DMS114 treated with DMSO at 0.1 percent for 48 hours (cell line): ENCODE results near the gene RXYLT1.
A peak's percentile ranks its signal among the peaks of the same experiment; 100 is the strongest.

Source experiments
- DNase-seq: peaks from one replicate; lab custom pipeline; 2025; ENCODE audit not compliant: unreplicated experiment; lab: John Stamatoyannopoulos, UW

RXYLT1 gene

DNA sequence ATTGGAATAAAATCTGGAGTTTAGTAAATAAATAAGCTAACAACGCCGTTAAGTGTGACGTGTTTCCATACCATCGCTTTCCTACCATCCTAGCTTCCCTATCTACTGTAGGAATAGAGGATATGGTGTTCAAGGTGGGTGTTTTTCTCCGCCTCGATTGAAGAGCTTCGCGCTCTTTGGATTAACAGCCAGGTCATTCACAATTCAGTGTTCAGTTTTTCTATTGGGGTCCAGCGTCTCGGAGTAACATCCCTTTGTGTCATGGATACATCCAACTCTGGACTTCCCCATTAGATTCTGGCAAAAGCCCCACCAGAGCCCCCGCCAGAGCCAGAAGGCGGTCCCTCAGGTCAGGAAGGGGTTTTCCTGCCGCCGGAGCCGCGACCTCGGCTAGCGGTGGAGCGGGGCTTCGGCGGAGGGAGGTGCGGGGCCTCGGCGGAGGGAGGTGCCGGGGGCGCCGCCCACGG is 63.6 kb downstream of the RXYLT1 start:
- DNase-seq, result peak; percentile 69

- peak; percentile 89 for DNase-seq
Measured at GRCh38 chr12:63843721-63844390, 64.1 kb downstream of the RXYLT1 start.

DNA sequence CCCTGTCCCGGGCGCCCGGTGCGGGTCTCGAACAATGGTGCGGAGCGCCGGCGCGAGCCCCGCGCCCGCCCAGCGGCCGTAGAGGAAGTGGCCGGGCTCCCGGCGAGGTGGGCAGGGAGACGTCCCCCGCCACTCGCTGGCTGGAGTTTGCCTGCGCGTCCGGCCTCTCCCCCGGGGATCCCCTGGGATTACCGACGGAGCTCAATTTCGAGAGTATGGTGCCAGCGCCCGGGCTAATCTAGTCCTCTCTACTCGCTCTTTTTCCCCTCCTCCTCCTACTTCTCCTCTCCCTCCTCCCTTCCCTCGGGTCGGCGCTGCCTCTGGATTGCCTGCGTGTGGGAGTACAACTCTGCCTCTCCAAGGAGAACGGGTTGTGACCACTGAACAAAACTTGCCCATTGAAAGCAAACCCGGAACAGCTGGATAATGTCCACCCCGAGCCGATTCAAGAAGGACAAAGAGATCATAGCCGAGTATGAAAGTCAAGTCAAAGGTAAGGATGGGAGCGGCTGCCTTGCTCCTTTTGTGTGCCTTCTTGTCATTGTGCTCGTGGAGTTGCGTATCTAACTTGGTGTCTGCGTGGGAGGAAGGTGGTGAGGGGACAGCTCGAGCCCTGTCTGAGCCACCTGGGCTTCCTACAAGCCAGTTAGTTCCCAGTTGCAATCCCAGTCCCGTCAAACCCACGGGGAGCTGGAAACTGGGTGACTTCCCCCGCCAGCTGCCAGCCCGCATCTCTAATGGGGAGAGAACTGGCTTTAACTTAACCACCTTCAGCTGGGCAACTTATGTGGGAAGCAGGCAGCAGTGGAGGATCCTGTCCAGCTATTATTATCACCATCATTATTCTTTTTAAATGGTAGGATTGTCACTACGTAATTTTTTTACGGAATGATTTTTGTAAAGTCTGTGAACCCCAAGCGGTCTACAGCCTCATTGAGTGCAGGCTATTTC is 65.0 kb downstream of the RXYLT1 start, which contains the start of gene SRGAP1:
SRGAP1 (plus strand) TSS at position 310 of the 951 bp plus-strand sequence; CDS start at position 427, 117 bp downstream.
- peak; percentile 39 for DNase-seq

- DNase-seq, result no peak
Measured at GRCh38 chr12:63845726-63846125, 66.0 kb downstream of the RXYLT1 start.

DNA sequence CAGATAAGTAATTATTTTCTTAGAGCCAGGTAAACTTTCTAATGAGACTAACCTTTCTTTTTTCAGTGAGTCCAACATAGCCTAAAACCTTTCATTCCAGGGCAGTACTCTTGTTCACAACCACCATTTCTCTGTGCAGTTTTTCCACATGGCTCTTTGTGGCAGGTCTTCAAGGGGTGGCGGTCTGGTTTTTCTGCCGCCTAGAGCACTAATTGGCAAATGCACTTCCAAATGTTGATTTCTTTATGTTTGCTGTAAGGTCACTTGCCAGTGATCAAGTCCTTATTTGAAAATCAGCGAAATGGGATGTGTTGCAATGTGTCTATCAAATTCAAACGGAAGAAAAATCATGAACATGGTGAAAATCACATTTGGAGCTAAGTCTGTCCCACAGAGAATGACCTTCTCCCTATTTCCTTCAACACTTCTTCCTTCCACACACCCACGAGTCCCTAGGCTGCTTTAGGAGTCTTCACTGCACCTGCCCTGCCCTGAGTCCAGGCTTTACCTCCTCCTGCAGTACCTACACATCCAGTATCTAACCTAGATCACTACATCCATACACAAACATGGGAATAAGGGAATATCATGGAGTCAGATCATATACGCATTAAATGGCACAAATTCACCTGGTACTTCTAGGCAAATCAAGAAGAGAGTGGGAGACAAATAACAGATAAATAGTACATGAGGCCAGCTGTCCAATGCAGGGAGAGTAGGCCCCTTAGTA is 66.7 kb downstream of the RXYLT1 start:
- no peak for DNase-seq

GRCh38 chr12:63848450-63848849 is 68.7 kb downstream of the RXYLT1 start:
- no peak for DNase-seq

- no peak for DNase-seq
Measured at GRCh38 chr12:63849106-63849620, 69.5 kb downstream of the RXYLT1 start.

- no peak for DNase-seq
Measured at GRCh38 chr12:63849641-63850040, 69.9 kb downstream of the RXYLT1 start.

GRCh38 chr12:63853978-63854377 is 74.3 kb downstream of the RXYLT1 start:
- no peak for DNase-seq

DNA sequence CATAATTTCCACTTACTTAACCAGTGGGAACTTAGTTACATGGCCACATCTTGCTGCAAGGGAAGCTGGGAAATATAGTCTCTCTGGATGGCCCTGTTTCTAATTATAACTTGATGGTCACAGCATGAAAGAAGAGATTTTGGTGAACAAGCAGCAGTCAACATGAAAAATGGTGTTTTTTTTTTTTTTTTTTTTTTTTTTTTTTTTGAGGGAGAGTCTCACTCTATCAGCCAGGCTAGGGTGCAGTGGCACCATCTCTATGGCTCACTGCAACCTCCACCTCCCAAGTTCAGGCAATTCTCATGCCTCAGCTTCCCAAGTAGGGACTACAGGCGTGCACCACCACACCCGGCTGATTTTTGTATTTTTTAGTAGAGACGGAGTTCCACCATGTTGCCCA is 75.6 kb downstream of the RXYLT1 start:
- DNase-seq, result no peak

DNA sequence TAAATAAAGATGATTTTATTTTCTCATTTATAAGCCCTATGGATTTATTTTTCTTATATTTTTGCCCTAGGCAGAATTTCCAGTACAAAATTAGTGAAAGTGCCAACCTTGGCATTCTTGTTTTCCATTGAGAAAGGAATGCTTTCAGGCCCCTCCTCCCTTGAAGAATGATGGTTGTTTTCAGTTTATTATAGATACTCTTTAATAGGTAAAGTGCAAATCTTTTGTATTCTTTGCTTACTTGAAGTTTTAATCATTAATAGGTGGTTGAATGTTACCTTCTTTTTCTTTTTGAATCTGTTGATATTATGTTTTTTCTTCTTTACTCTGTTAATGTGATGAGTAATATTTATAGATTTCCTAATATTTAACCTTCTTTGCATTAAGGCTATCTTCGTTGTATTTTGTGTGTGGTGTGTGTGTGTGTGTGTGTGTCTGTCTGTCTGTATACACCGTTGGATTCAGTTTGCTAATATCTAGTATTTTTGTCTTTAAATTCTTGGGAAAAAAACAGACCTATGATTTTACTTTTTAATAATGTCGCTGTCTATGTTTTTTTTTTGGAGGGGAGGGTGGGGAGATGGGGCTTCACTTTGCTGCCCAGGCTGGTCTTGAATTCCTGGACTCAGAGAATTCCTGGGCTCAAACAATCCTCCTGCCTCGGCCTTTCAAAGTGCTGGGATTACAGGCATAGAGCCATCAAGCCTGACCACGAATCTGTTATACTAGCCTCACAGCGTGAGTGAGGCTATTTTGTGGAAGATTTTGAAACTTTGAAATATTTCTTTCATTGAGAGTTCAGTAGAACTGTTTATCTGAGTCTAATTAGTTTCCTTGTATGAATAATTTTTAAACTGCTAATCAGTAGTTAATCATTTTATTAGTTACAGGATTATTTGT is 78.3 kb downstream of the RXYLT1 start:
- no peak for DNase-seq
